HG02571 (cell line): Measurements from ENCODE around the gene DLL1.
"Not testable (repeated sequence)": the region's sequence is repeated elsewhere in the genome, so short reads cannot be mapped to it uniquely, and the experiment has no call there.

Experiments
- ATAC-seq: cut with Tn5 transposase; IDR thresholded peaks from one replicate; pipeline ENCODE4 v1.9.1; 2021; ENCODE audit warnings: mild to moderate bottlenecking, moderate library complexity; ENCODE audit not compliant: unreplicated experiment

DLL1 gene

GRCh38 chr6:170269846-170270541 is 20.9 kb downstream of the DLL1 start:
- no peak for ATAC-seq

- ATAC-seq, result no peak
These were observed 21.6 kb downstream of the DLL1 start for GRCh38 chr6:170269151-170269845.

- ATAC-seq, result no peak
These were observed 22.4 kb downstream of the DLL1 start for GRCh38 chr6:170268216-170269129.

- no peak for ATAC-seq
These were observed 23.2 kb downstream of the DLL1 start for GRCh38 chr6:170267688-170268087.

GRCh38 chr6:170266061-170266825 is 24.6 kb downstream of the DLL1 start:
- ATAC-seq, result no peak

- ATAC-seq, result no peak
These were observed 25.2 kb downstream of the DLL1 start for GRCh38 chr6:170265655-170266054.

GRCh38 chr6:170264644-170265043 is 26.2 kb downstream of the DLL1 start:
- not testable (repeated sequence) for ATAC-seq

GRCh38 chr6:170264086-170264485 is 26.8 kb downstream of the DLL1 start:
- ATAC-seq, result no peak

GRCh38 chr6:170263410-170263809 is 27.5 kb downstream of the DLL1 start:
- no peak for ATAC-seq

- ATAC-seq, result no peak
These were observed 28.3 kb downstream of the DLL1 start for GRCh38 chr6:170262489-170263088.

GRCh38 chr6:170261643-170262488 is 29.0 kb downstream of the DLL1 start:
- ATAC-seq, result no peak

GRCh38 chr6:170260686-170261085 is 30.2 kb downstream of the DLL1 start:
- no peak for ATAC-seq

- no peak for ATAC-seq
These were observed 31.6 kb downstream of the DLL1 start for GRCh38 chr6:170259278-170259677.

- no peak for ATAC-seq
These were observed 32.5 kb downstream of the DLL1 start for GRCh38 chr6:170258407-170258806.

- ATAC-seq, result no peak
These were observed 33.5 kb downstream of the DLL1 start for GRCh38 chr6:170257376-170257775.

GRCh38 chr6:170256641-170257040 is 34.2 kb downstream of the DLL1 start:
- ATAC-seq, result no peak

GRCh38 chr6:170255426-170256125 is 35.3 kb downstream of the DLL1 start:
- ATAC-seq, result no peak

GRCh38 chr6:170254315-170255213 is 36.3 kb downstream of the DLL1 start:
- no peak for ATAC-seq
